HEK293 (cell line): ENCODE measurements around the gene FSTL4.

Source experiments
- CTCF ChIA-PET: fragments of 350-600 bp; formaldehyde crosslinking; extraction: SDS; loops from one replicate; lab custom pipeline; 2021; ENCODE audit warnings: antibody characterized with exemption; lab: Yijun Ruan, JAX
- POLR2A ChIA-PET: fragments of 300-600 bp; formaldehyde crosslinking; extraction: SDS; loops from one replicate; lab custom pipeline; 2020; ENCODE audit warnings: antibody characterized with exemption, inconsistent platforms; lab: Yijun Ruan, JAX
- H3K27ac ChIP-seq: fragments of 200-500 bp; sonication (Bioruptor generic); 2 replicates; pipeline ENCODE4 v1.5.1; 2014; ENCODE audit warnings: low read depth, low read length, control low read depth, inconsistent platforms; ENCODE audit errors: extremely low read depth
- H3K36me3 ChIP-seq, 2 experiments: fragments of 200-500 bp in 1 of 2; sonication (Bioruptor generic) in 1 of 2; 1 replicate in 1 of 2; 2 replicates in 1 of 2; pipeline ENCODE4 v1.5.1; 2014 to 2017; ENCODE audit warnings: inconsistent platforms in 2 of 2, low read length in 2 of 2; ENCODE audit not compliant: control insufficient read depth in 2 of 2, insufficient read depth in 1 of 2
- H3K4me1 ChIP-seq: fragments of 200-500 bp; sonication (Bioruptor generic); 2 replicates; pipeline ENCODE4 v1.5.1; 2014; ENCODE audit warnings: mild to moderate bottlenecking, low read length, inconsistent platforms; ENCODE audit not compliant: control insufficient read depth, insufficient read depth
- H3K4me3 ChIP-seq: 2 replicates; pipeline ENCODE4 v1.5.1; 2011; ENCODE audit warnings: low read depth, mild to moderate bottlenecking, control low read depth, low read length, moderate library complexity
- H3K9me3 ChIP-seq: fragments of 200-500 bp; sonication (Bioruptor generic); 2 replicates; pipeline ENCODE4 v1.5.1; 2014; ENCODE audit warnings: low read depth, low read length, inconsistent platforms; ENCODE audit not compliant: control insufficient read depth, insufficient read depth
- KLF16 ChIP-seq: fragments of 450-650 bp; formaldehyde crosslinking; IDR thresholded peaks from 2 replicates; pipeline ENCODE4 v1.5.1; 2017; ENCODE audit warnings: missing biosample characterization, missing genetic modification characterization
- KLF9 ChIP-seq: fragments of 450-650 bp; formaldehyde crosslinking; IDR thresholded peaks from 2 replicates; pipeline ENCODE4 v1.5.1; 2016; ENCODE audit warnings: missing biosample characterization, missing genetic modification characterization, low read depth
- OSR2 ChIP-seq: fragments of 450-650 bp; formaldehyde crosslinking; IDR thresholded peaks from 2 replicates; pipeline ENCODE4 v1.5.1; 2016; ENCODE audit warnings: missing biosample characterization, missing genetic modification characterization
- SP7 ChIP-seq: fragments of 450-650 bp; formaldehyde crosslinking; IDR thresholded peaks from 2 replicates; pipeline ENCODE4 v1.5.1; 2016; ENCODE audit warnings: missing biosample characterization, missing genetic modification characterization
- TRIM28 ChIP-seq: IDR thresholded peaks from 2 replicates; pipeline ENCODE4 v1.6.1; 2011; ENCODE audit warnings: low read length, control low read depth, borderline replicate concordance
- YY2 ChIP-seq: fragments of 450-650 bp; formaldehyde crosslinking; IDR thresholded peaks from 2 replicates; pipeline ENCODE4 v1.5.1; 2016; ENCODE audit warnings: missing biosample characterization, missing genetic modification characterization
- ZBTB7A ChIP-seq: fragments of 450-650 bp; formaldehyde crosslinking; IDR thresholded peaks from 2 replicates; pipeline ENCODE4 v1.5.1; 2016; ENCODE audit warnings: low read depth, missing biosample characterization, missing genetic modification characterization
- ZNF223 ChIP-seq: fragments of 450-650 bp; formaldehyde crosslinking; IDR thresholded peaks from 2 replicates; pipeline ENCODE4 v1.5.1; 2016; ENCODE audit warnings: missing biosample characterization, missing genetic modification characterization
- ZNF23 ChIP-seq: fragments of 450-650 bp; formaldehyde crosslinking; IDR thresholded peaks from 2 replicates; pipeline ENCODE4 v1.5.1; 2016; ENCODE audit warnings: missing biosample characterization, missing genetic modification characterization, borderline replicate concordance
- ZNF239 ChIP-seq: fragments of 450-650 bp; formaldehyde crosslinking; IDR thresholded peaks from 2 replicates; pipeline ENCODE4 v1.5.1; 2016; ENCODE audit warnings: missing biosample characterization, missing genetic modification characterization
- ZNF248 ChIP-seq: fragments of 450-650 bp; formaldehyde crosslinking; IDR thresholded peaks from 2 replicates; pipeline ENCODE4 v1.5.1; 2017; ENCODE audit warnings: missing biosample characterization, missing genetic modification characterization
- ZNF302 ChIP-seq: fragments of 450-650 bp; formaldehyde crosslinking; IDR thresholded peaks from 2 replicates; pipeline ENCODE4 v1.5.1; 2016; ENCODE audit warnings: missing biosample characterization, missing genetic modification characterization, low read depth
- ZNF341 ChIP-seq: fragments of 450-650 bp; formaldehyde crosslinking; IDR thresholded peaks from 2 replicates; pipeline ENCODE4; 2016; ENCODE audit warnings: low read depth, missing biosample characterization, missing genetic modification characterization
- ZNF366 ChIP-seq: fragments of 450-650 bp; formaldehyde crosslinking; conservative IDR thresholded peaks from 2 replicates; pipeline ENCODE4 v1.5.1; 2016; ENCODE audit warnings: missing biosample characterization, missing genetic modification characterization
- ZNF404 ChIP-seq: fragments of 450-650 bp; formaldehyde crosslinking; IDR thresholded peaks from 2 replicates; pipeline ENCODE4 v1.5.1; 2017; ENCODE audit warnings: missing biosample characterization, missing genetic modification characterization
- ZNF423 ChIP-seq: fragments of 450-650 bp; formaldehyde crosslinking; IDR thresholded peaks from 2 replicates; pipeline ENCODE4 v1.5.1; 2016; ENCODE audit warnings: missing biosample characterization, missing genetic modification characterization
- ZNF548 ChIP-seq: fragments of 450-650 bp; formaldehyde crosslinking; IDR thresholded peaks from 2 replicates; pipeline ENCODE4 v1.5.1; 2016; ENCODE audit warnings: missing biosample characterization, missing genetic modification characterization
- ZNF555 ChIP-seq: fragments of 450-650 bp; formaldehyde crosslinking; conservative IDR thresholded peaks from 2 replicates; pipeline ENCODE4 v1.5.1; 2017; ENCODE audit warnings: missing biosample characterization, mild to moderate bottlenecking, missing genetic modification characterization, inconsistent platforms
- ZNF624 ChIP-seq: fragments of 450-650 bp; formaldehyde crosslinking; IDR thresholded peaks from 2 replicates; pipeline ENCODE4 v1.5.1; 2017; ENCODE audit warnings: missing biosample characterization, missing genetic modification characterization
- ZNF654 ChIP-seq: fragments of 450-650 bp; formaldehyde crosslinking; IDR thresholded peaks from 2 replicates; pipeline ENCODE4 v1.5.1; 2016; ENCODE audit warnings: low read depth, missing biosample characterization, missing genetic modification characterization
- ZNF664 ChIP-seq: fragments of 450-650 bp; formaldehyde crosslinking; IDR thresholded peaks from 2 replicates; pipeline ENCODE4 v1.5.1; 2016; ENCODE audit warnings: missing biosample characterization, missing genetic modification characterization
- ZNF792 ChIP-seq: fragments of 450-650 bp; formaldehyde crosslinking; IDR thresholded peaks from 2 replicates; pipeline ENCODE4 v1.5.1; 2016; ENCODE audit warnings: missing biosample characterization, missing genetic modification characterization
- TF ChIP-seq, protein P1 (sequence below): sonication (generic); formaldehyde crosslinking; IDR thresholded peaks from 2 replicates; pipeline ENCODE4 v1.8.1; 2022; ENCODE audit warnings: mild to moderate bottlenecking, moderate library complexity, missing genetic modification reagents
- TF ChIP-seq, protein P2 (sequence below): fragments of 450-650 bp; formaldehyde crosslinking; IDR thresholded peaks from 2 replicates; pipeline ENCODE4 v1.5.0; 2017; ENCODE audit warnings: missing biosample characterization, missing genetic modification characterization, borderline replicate concordance
- TF ChIP-seq, protein P3 (sequence below): fragments of 450-650 bp; formaldehyde crosslinking; IDR thresholded peaks from 2 replicates; pipeline ENCODE4 v1.5.1; 2016; ENCODE audit warnings: missing biosample characterization, missing genetic modification characterization
- TF ChIP-seq, protein P4 (sequence below): fragments of 450-650 bp; formaldehyde crosslinking; IDR thresholded peaks from 2 replicates; pipeline ENCODE4 v1.5.1; 2016; ENCODE audit warnings: missing biosample characterization, missing genetic modification characterization
- TF ChIP-seq, protein P5 (sequence below): fragments of 450-650 bp; formaldehyde crosslinking; IDR thresholded peaks from 2 replicates; pipeline ENCODE4 v1.5.1; 2017; ENCODE audit warnings: missing biosample characterization, missing genetic modification characterization
- TF ChIP-seq, protein P6 (sequence below): fragments of 450-650 bp; formaldehyde crosslinking; IDR thresholded peaks from 2 replicates; pipeline ENCODE4 v1.5.1; 2016; ENCODE audit warnings: missing biosample characterization, missing genetic modification characterization

The FSTL4 gene

DNA sequence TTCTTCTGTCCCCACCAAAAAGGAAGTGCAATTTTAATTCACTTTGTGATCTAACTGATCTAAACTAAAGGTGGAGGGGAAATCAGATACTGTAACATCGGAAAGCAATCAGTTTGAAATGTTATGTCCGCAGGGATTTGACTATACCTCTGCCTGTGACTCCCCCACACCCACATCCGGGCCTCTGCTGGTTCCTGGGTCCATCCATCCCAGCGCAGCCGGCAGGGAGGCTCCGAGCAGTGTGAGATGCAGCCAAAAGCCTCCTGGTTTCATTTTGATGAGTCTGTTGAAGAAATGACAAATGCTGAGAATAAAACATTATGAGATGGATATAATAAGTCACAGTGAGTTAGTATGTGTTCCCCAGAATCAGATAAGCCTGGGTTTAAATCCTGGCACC is 8.6 kb downstream of the FSTL4 start:
- TF ChIP-seq ZNF654 (tag by site-specific recombination) (no peak), ZNF223 (tag by site-specific recombination) (no peak), ZNF792 (no peak), ZNF239 (no peak), KLF9 (tag by site-specific recombination) (no peak), SP7 (no peak), TRIM28 (no peak), ZNF302 (no peak), ZNF624 (tag by site-specific recombination) (no peak), ZNF664 (tag by site-specific recombination) (no peak), ZBTB7A (tag by site-specific recombination) (no peak), ZNF23 (no peak), ZNF555 (tag by site-specific recombination) (no peak), ZNF404 (tag by site-specific recombination) (no peak), ZNF248 (tag by site-specific recombination) (no peak), ZNF548 (no peak), ZNF423 (tag by site-specific recombination) (no peak), ZNF341 (no peak)
- TF ChIP-seq, protein P1, sequence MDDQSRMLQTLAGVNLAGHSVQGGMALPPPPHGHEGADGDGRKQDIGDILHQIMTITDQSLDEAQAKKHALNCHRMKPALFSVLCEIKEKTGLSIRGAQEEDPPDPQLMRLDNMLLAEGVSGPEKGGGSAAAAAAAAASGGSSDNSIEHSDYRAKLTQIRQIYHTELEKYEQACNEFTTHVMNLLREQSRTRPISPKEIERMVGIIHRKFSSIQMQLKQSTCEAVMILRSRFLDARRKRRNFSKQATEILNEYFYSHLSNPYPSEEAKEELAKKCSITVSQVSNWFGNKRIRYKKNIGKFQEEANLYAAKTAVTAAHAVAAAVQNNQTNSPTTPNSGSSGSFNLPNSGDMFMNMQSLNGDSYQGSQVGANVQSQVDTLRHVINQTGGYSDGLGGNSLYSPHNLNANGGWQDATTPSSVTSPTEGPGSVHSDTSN (CRISPR knock-in tag) = no peak
- TF ChIP-seq, protein P2, sequence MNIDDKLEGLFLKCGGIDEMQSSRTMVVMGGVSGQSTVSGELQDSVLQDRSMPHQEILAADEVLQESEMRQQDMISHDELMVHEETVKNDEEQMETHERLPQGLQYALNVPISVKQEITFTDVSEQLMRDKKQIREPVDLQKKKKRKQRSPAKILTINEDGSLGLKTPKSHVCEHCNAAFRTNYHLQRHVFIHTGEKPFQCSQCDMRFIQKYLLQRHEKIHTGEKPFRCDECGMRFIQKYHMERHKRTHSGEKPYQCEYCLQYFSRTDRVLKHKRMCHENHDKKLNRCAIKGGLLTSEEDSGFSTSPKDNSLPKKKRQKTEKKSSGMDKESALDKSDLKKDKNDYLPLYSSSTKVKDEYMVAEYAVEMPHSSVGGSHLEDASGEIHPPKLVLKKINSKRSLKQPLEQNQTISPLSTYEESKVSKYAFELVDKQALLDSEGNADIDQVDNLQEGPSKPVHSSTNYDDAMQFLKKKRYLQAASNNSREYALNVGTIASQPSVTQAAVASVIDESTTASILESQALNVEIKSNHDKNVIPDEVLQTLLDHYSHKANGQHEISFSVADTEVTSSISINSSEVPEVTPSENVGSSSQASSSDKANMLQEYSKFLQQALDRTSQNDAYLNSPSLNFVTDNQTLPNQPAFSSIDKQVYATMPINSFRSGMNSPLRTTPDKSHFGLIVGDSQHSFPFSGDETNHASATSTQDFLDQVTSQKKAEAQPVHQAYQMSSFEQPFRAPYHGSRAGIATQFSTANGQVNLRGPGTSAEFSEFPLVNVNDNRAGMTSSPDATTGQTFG (tag by site-specific recombination) = no peak
- Histone ChIP-seq H3K4me1 (peaks cover 14% of the 10 kb centered on the region), H3K4me3 (no peak overlapping the region), H3K27ac (no peak overlapping the region), H3K36me3 (no peaks in the 10 kb centered on the region), H3K9me3 (no peaks in the 10 kb centered on the region)
- ChIA-PET POLR2A (no interaction called here), CTCF (no interaction called here)

DNA sequence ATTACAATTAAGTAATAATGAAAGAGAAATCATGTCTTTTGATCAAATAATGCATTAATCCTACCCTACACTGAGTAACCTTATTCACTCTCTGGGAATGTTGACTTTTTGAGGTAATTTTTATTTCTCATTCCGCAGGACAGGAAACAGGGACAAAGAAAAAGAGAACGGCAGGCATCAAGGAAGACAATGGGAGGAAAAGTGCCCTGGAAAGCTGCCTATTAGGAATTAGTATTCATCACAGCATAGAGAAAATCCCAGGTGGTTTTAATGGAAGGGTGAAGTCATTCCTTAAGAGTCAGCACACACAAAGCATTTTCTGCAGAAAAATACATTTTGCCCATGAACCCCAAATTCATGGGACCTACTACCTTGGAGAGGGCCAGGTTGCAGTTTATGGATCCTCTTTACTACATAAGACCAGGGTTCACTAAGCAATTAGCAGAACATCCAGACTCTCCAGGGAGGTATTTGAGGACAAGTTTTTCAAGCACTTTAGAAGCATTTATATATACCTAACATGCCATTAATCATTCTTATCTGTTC is 9.4 kb downstream of the FSTL4 start:
- ChIA-PET POLR2A (no interaction called here), CTCF (interaction anchor here (1.4 kb wide), 1 partner anchor 8 kb away, joined by 4 read pairs; no protein-coding TSS in a partner anchor)
- H3K4me1 ChIP-seq = peaks cover 14% of the 10 kb centered on the region
- no peaks in the 10 kb centered on the region for H3K36me3 ChIP-seq
- no peak overlapping the region for H3K4me3 ChIP-seq
- no peaks in the 10 kb centered on the region for H3K9me3 ChIP-seq
- no peak overlapping the region for H3K27ac ChIP-seq
- TF ChIP-seq OSR2 (tag by site-specific recombination) (no peak), KLF16 (tag by site-specific recombination) (no peak), SP7 (no peak), ZNF366 (no peak), YY2 (no peak)
- TF ChIP-seq, protein P3, sequence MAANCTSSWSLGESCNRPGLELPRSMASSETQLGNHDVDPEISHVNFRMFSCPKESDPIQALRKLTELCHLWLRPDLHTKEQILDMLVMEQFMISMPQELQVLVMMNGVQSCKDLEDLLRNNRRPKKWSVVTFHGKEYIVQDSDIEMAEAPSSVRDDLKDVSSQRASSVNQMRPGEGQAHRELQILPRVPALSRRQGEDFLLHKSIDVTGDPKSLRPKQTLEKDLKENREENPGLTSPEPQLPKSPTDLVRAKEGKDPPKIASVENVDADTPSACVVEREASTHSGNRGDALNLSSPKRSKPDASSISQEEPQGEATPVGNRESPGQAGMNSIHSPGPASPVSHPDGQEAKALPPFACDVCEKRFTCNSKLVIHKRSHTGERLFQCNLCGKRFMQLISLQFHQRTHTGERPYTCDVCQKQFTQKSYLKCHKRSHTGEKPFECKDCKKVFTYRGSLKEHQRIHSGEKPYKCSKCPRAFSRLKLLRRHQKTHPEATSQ (tag by site-specific recombination) = no peak
- TF ChIP-seq, protein P4, sequence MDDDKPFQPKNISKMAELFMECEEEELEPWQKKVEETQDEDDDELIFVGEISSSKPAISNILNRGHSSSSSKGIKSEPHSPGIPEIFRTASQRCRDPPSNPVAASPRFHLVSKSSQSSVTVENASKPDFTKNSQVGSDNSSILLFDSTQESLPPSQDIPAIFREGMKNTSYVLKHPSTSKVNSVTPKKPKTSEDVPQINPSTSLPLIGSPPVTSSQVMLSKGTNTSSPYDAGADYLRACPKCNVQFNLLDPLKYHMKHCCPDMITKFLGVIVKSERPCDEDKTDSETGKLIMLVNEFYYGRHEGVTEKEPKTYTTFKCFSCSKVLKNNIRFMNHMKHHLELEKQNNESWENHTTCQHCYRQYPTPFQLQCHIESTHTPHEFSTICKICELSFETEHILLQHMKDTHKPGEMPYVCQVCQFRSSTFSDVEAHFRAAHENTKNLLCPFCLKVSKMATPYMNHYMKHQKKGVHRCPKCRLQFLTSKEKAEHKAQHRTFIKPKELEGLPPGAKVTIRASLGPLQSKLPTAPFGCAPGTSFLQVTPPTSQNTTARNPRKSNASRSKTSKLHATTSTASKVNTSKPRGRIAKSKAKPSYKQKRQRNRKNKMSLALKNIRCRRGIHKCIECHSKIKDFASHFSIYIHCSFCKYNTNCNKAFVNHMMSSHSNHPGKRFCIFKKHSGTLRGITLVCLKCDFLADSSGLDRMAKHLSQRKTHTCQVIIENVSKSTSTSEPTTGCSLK (tag by site-specific recombination) = no peak
- TF ChIP-seq, protein P5, sequence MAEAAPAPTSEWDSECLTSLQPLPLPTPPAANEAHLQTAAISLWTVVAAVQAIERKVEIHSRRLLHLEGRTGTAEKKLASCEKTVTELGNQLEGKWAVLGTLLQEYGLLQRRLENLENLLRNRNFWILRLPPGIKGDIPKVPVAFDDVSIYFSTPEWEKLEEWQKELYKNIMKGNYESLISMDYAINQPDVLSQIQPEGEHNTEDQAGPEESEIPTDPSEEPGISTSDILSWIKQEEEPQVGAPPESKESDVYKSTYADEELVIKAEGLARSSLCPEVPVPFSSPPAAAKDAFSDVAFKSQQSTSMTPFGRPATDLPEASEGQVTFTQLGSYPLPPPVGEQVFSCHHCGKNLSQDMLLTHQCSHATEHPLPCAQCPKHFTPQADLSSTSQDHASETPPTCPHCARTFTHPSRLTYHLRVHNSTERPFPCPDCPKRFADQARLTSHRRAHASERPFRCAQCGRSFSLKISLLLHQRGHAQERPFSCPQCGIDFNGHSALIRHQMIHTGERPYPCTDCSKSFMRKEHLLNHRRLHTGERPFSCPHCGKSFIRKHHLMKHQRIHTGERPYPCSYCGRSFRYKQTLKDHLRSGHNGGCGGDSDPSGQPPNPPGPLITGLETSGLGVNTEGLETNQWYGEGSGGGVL = no peak
- TF ChIP-seq, protein P6, sequence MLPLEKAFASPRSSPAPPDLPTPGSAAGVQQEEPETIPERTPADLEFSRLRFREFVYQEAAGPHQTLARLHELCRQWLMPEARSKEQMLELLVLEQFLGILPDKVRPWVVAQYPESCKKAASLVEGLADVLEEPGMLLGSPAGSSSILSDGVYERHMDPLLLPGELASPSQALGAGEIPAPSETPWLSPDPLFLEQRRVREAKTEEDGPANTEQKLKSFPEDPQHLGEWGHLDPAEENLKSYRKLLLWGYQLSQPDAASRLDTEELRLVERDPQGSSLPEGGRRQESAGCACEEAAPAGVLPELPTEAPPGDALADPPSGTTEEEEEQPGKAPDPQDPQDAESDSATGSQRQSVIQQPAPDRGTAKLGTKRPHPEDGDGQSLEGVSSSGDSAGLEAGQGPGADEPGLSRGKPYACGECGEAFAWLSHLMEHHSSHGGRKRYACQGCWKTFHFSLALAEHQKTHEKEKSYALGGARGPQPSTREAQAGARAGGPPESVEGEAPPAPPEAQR (tag by site-specific recombination) = no peak
